H1 (cell line): ENCODE results near the gene ABCG5. TPM values are rescaled to one million over a fixed set of nuclear protein-coding genes. Genes with fewer than 3 reads are reported as not detected.

Experiments
- CTCF ChIA-PET: fragments of 300-600 bp; sonication (Branson Sonifier 250); formaldehyde crosslinking; loops from one replicate; lab custom pipeline; 2021; ENCODE audit not compliant: partially characterized antibody; lab: Charles Lee
- POLR2A ChIA-PET: fragments of 300-600 bp; sonication (Branson Sonifier 250); formaldehyde crosslinking; loops from one replicate; lab custom pipeline; 2021; ENCODE audit warnings: inconsistent platforms; ENCODE audit not compliant: partially characterized antibody; lab: Charles Lee
- DNase-seq, 2 experiments: peaks; one replicate each; pipeline versions ENCODE4 v3.0.0 to v3.0.0-alpha.2; 2010 to 2022; ENCODE audit warnings: low spot score in 2 of 2, low read depth in 1 of 2, mixed read lengths in 1 of 2
- FAIRE-seq: peaks from 2 replicates; lab custom pipeline; 2011; peaks lifted over from hg19 to GRCh38; lab: Jason Lieb, UNC
- H2AFZ ChIP-seq: 2 replicates; pipeline ENCODE4 v1.8.1; 2012; ENCODE audit warnings: low read length, inconsistent platforms
- H2AK5ac ChIP-seq: 2 replicates; pipeline ENCODE4 v1.6.1; 2013; ENCODE audit warnings: low read depth, low read length
- H2BK120ac ChIP-seq: replicated peaks from 2 replicates; pipeline ENCODE3; 2013; ENCODE audit warnings: low read depth, low read length, inconsistent platforms
- H2BK12ac ChIP-seq: 2 replicates; pipeline ENCODE4 v1.6.1; 2013; ENCODE audit warnings: low read depth, low read length
- H2BK15ac ChIP-seq: 2 replicates; pipeline ENCODE4 v1.6.1; 2013; ENCODE audit warnings: low read length
- H2BK20ac ChIP-seq: 2 replicates; pipeline ENCODE4 v1.6.1; 2013; ENCODE audit warnings: low read length
- H2BK5ac ChIP-seq: 2 replicates; pipeline ENCODE4 v1.6.1; 2013; ENCODE audit warnings: low read depth, low read length
- H3K14ac ChIP-seq: 2 replicates; pipeline ENCODE4 v1.6.1; 2013; ENCODE audit warnings: inconsistent platforms; ENCODE audit not compliant: insufficient read length
- H3K18ac ChIP-seq: 2 replicates; pipeline ENCODE4 v1.6.1; 2013; ENCODE audit warnings: low read length; ENCODE audit errors: extremely low read depth
- H3K23ac ChIP-seq: 2 replicates; pipeline ENCODE4 v1.6.1; 2013; ENCODE audit warnings: inconsistent platforms; ENCODE audit not compliant: insufficient read length
- H3K23me2 ChIP-seq: 2 replicates; pipeline ENCODE4 v1.6.1; 2013; ENCODE audit warnings: low read depth, low read length
- H3K27ac ChIP-seq: 2 replicates; pipeline ENCODE4 v1.6.1; 2011; ENCODE audit warnings: low read depth, low read length, inconsistent platforms
- H3K27me3 ChIP-seq, 4 experiments: replicated peaks in 1 of 4; 1 replicate in 1 of 4; 2 replicates in 3 of 4; pipeline versions ENCODE4 v1.6.1 to v1.8.1; 2011 to 2013; ENCODE audit warnings: low read length in 3 of 4, mild to moderate bottlenecking in 3 of 4, inconsistent platforms in 2 of 4, mixed read lengths in 2 of 4, moderate library complexity in 1 of 4; ENCODE audit not compliant: control insufficient read depth in 3 of 4, insufficient read depth in 3 of 4; ENCODE audit errors: extremely low read depth in 1 of 4
- H3K36me3 ChIP-seq, 4 experiments: 2 replicates each; pipeline versions ENCODE4 v1.6.1 to v1.8.1; 2011 to 2013; ENCODE audit warnings: mild to moderate bottlenecking in 4 of 4, low read length in 3 of 4, moderate library complexity in 2 of 4, control low read depth in 1 of 4, inconsistent platforms in 1 of 4; ENCODE audit not compliant: insufficient read depth in 4 of 4, control insufficient read depth in 2 of 4
- H3K4ac ChIP-seq: replicated peaks from 2 replicates; pipeline ENCODE3; 2013; ENCODE audit warnings: low read length, low read depth, mixed read lengths, inconsistent platforms; ENCODE audit not compliant: insufficient read length
- H3K4me1 ChIP-seq, 4 experiments: replicated peaks in 1 of 4; 1 replicate in 1 of 4; 2 replicates in 3 of 4; pipeline versions ENCODE4 v1.6.1 to v1.8.1; 2011 to 2013; ENCODE audit warnings: low read length in 3 of 4, inconsistent platforms in 2 of 4, mixed read lengths in 1 of 4; ENCODE audit not compliant: insufficient read depth in 4 of 4, control insufficient read depth in 3 of 4
- H3K4me2 ChIP-seq, 2 experiments: 2 replicates each; pipeline versions ENCODE4 v1.6.1 to v1.8.1; 2011 to 2013; ENCODE audit warnings: low read depth in 2 of 2, low read length in 2 of 2, control low read depth in 1 of 2, inconsistent platforms in 1 of 2, mild to moderate bottlenecking in 1 of 2; ENCODE audit not compliant: insufficient read depth in 1 of 2
- H3K4me3 ChIP-seq, 4 experiments: fragments of 200-600, 300-600 bp in 1 of 4; sonication (generic), shearing (Covaris generic), sonication (Bioruptor Twin) in 1 of 4; 2 replicates each; pipeline versions ENCODE4 v1.5.1 to v1.8.1; 2011 to 2016; ENCODE audit warnings: low read length in 4 of 4, low read depth in 3 of 4, control low read depth in 2 of 4, inconsistent platforms in 2 of 4, mild to moderate bottlenecking in 2 of 4, mixed read lengths in 1 of 4, moderate library complexity in 1 of 4; ENCODE audit not compliant: insufficient read depth in 2 of 4; ENCODE audit errors: extremely low read depth in 1 of 4
- H3K56ac ChIP-seq: replicated peaks from 2 replicates; pipeline ENCODE3; 2013; ENCODE audit warnings: low read depth, mild to moderate bottlenecking, mixed read lengths, low read length, inconsistent platforms; ENCODE audit not compliant: insufficient read length
- H3K79me1 ChIP-seq: 2 replicates; pipeline ENCODE4 v1.6.1; 2013; ENCODE audit warnings: low read depth, low read length, control low read depth
- H3K79me2 ChIP-seq, 2 experiments: 2 replicates each; pipeline versions ENCODE4 v1.6.1 to v1.8.1; 2012 to 2013; ENCODE audit warnings: low read length in 2 of 2, mild to moderate bottlenecking in 2 of 2, inconsistent platforms in 1 of 2; ENCODE audit not compliant: insufficient read depth in 2 of 2, control insufficient read depth in 1 of 2
- H3K9ac ChIP-seq, 4 experiments: replicated peaks in 1 of 4; 1 replicate in 1 of 4; 2 replicates in 3 of 4; pipeline versions ENCODE4 v1.6.1 to v1.8.1; 2011 to 2013; ENCODE audit warnings: low read depth in 3 of 4, low read length in 3 of 4, control low read depth in 2 of 4, mild to moderate bottlenecking in 2 of 4, moderate library complexity in 2 of 4, inconsistent platforms in 1 of 4; ENCODE audit errors: extremely low read depth in 1 of 4
- H3K9me3 ChIP-seq, 2 experiments: 2 replicates each; pipeline versions ENCODE4 v1.6.1 to v1.8.1; 2012 to 2013; ENCODE audit warnings: mild to moderate bottlenecking in 2 of 2, moderate library complexity in 2 of 2, control low read depth in 1 of 2, inconsistent platforms in 1 of 2, low read depth in 1 of 2, low read length in 1 of 2, mixed read lengths in 1 of 2; ENCODE audit not compliant: insufficient read depth in 2 of 2
- H4K20me1 ChIP-seq, 2 experiments: replicated peaks in 1 of 2; 2 replicates each; pipeline versions ENCODE3 to v1.8.1; 2011 to 2013; ENCODE audit warnings: inconsistent platforms in 2 of 2, low read length in 2 of 2, mild to moderate bottlenecking in 1 of 2; ENCODE audit not compliant: insufficient read depth in 2 of 2, control insufficient read depth in 1 of 2
- H4K5ac ChIP-seq: 2 replicates; pipeline ENCODE4 v1.6.1; 2013; ENCODE audit warnings: low read length, low read depth, mixed read lengths, inconsistent platforms; ENCODE audit not compliant: insufficient read length
- H4K8ac ChIP-seq: 2 replicates; pipeline ENCODE4 v1.8.0; 2013; ENCODE audit warnings: mild to moderate bottlenecking, moderate library complexity, low read length, inconsistent platforms; ENCODE audit not compliant: insufficient read depth; ENCODE audit errors: extremely low read depth
- H4K91ac ChIP-seq: replicated peaks from 2 replicates; pipeline ENCODE3; 2013; ENCODE audit warnings: low read length, mixed read lengths, inconsistent platforms; ENCODE audit not compliant: insufficient read length
- BACH1 ChIP-seq: IDR thresholded peaks from 2 replicates; pipeline ENCODE4 v1.6.1; 2012; ENCODE audit warnings: low read length, improper control_type of control experiment
- CREB1 ChIP-seq: IDR thresholded peaks from 2 replicates; pipeline ENCODE4 v1.6.1; 2012; ENCODE audit warnings: inconsistent platforms
- FOSL1 ChIP-seq: IDR thresholded peaks from 2 replicates; pipeline ENCODE4 v1.6.1; 2011; ENCODE audit warnings: mild to moderate bottlenecking, low read depth, low read length, moderate library complexity; ENCODE audit not compliant: insufficient read depth
- HDAC2 ChIP-seq, 2 experiments: fragments of 300-600 bp in 1 of 2; sonication (generic) in 1 of 2; IDR thresholded peaks; 2 replicates each; pipeline ENCODE4 v1.6.1; 2011 to 2012; ENCODE audit warnings: low read depth in 2 of 2, low read length in 2 of 2, mild to moderate bottlenecking in 2 of 2, moderate library complexity in 2 of 2, borderline replicate concordance in 1 of 2, inconsistent platforms in 1 of 2
- KDM1A ChIP-seq: fragments of 200-600, 300-600 bp; sonication (generic); IDR thresholded peaks from 2 replicates; pipeline ENCODE4 v1.7.1; 2016; ENCODE audit warnings: mild to moderate bottlenecking, low read length, borderline replicate concordance
- MAFK ChIP-seq: IDR thresholded peaks from 2 replicates; pipeline ENCODE4 v1.6.1; 2012; ENCODE audit warnings: low read depth, mild to moderate bottlenecking, improper control_type of control experiment, low read length
- POLR2A ChIP-seq, 2 experiments: IDR thresholded peaks; 1 replicate in 1 of 2; 2 replicates in 1 of 2; pipeline ENCODE4 v1.6.1; 2011; ENCODE audit warnings: low read depth in 2 of 2, low read length in 2 of 2, mild to moderate bottlenecking in 2 of 2; ENCODE audit errors: control extremely low read depth in 1 of 2
- RAD21 ChIP-seq, 2 experiments: IDR thresholded peaks in 1 of 2; conservative IDR thresholded peaks in 1 of 2; 2 replicates each; pipeline ENCODE4 v1.6.1; 2011; ENCODE audit warnings: low read depth in 2 of 2, low read length in 2 of 2, improper control_type of control experiment in 1 of 2, inconsistent platforms in 1 of 2, mild to moderate bottlenecking in 1 of 2, moderate library complexity in 1 of 2
- RFX5 ChIP-seq: IDR thresholded peaks from 2 replicates; pipeline ENCODE4 v1.6.1; 2011; ENCODE audit warnings: low read depth, low read length, improper control_type of control experiment, borderline replicate concordance
- SIRT6 ChIP-seq: IDR thresholded peaks from one replicate; pipeline ENCODE4 v1.7.1; 2012; ENCODE audit warnings: low read length, inconsistent platforms
- SP1 ChIP-seq: IDR thresholded peaks from 2 replicates; pipeline ENCODE4 v1.6.1; 2011; ENCODE audit warnings: low read depth, low read length
- SUZ12 ChIP-seq: fragments of 200-600 bp; sonication (generic); IDR thresholded peaks from 2 replicates; pipeline ENCODE4 v1.6.1; 2012; ENCODE audit warnings: mild to moderate bottlenecking, inconsistent platforms, low read length, moderate library complexity, mixed read lengths
- TAF1 ChIP-seq: IDR thresholded peaks from 2 replicates; pipeline ENCODE4 v1.6.1; 2011; ENCODE audit warnings: mild to moderate bottlenecking, low read depth, low read length
- YY1 ChIP-seq: IDR thresholded peaks from 2 replicates; pipeline ENCODE4 v1.6.1; 2011; ENCODE audit warnings: low read depth, mild to moderate bottlenecking, low read length
- WGBS, 2 experiments: shearing (Covaris generic) in 1 of 2; methylation state at CpG; one replicate each; pipeline versions ENCODE4 v1.1.6 to v1.1.7; 2013 to 2015; ENCODE audit warnings: low lambda C conversion rate in 2 of 2, mixed read lengths in 2 of 2, inconsistent platforms in 1 of 2, low coverage in 1 of 2, missing lambda C conversion rate in 1 of 2; ENCODE audit not compliant: insufficient replicate concordance in 2 of 2, insufficient coverage in 1 of 2, insufficient read length in 1 of 2; ENCODE audit errors: extremely low coverage in 1 of 2, missing lambda C conversion rate in 1 of 2; 5-methylcytosine and 5-hydroxymethylcytosine counted together
- polyA plus RNA-seq, 7 experiments: library from polyadenylated mRNA; depleted of rRNA in 3 of 7; stranded (reverse) in 5 of 7; unstranded in 2 of 7; fragments of >200 nt in 5 of 7; fragments of 200-250 nt in 2 of 7; gene quantifications; 1 replicate in 5 of 7; 2 replicates in 1 of 7; 4 replicates in 1 of 7; pipeline versions ENCODE4 v1.2.1 to v1.2.3, GENCODE V29; 2011 to 2013; ENCODE audit warnings: missing spikeins in 2 of 7, mixed read lengths in 2 of 7
- total RNA-seq: library from RNA; stranded (reverse); fragmentation: NEBNext Ultra II Directional; extraction: Animal tissue kit (Norgen Biotek cat#: 25700); gene quantifications from 2 replicates; pipeline ENCODE4 v1.2.1, GENCODE V29; 2021
- TF ChIP-seq, protein P1 (sequence below): IDR thresholded peaks from 2 replicates; pipeline ENCODE4 v1.6.1; 2011; ENCODE audit warnings: low read length, improper control_type of control experiment

The ABCG5 gene
- total and polyA plus RNA-seq, 2 of the 8 experiments (the other 6 are each of a cell fraction or from before 2014, with no cell fraction given): not detected

DNA sequence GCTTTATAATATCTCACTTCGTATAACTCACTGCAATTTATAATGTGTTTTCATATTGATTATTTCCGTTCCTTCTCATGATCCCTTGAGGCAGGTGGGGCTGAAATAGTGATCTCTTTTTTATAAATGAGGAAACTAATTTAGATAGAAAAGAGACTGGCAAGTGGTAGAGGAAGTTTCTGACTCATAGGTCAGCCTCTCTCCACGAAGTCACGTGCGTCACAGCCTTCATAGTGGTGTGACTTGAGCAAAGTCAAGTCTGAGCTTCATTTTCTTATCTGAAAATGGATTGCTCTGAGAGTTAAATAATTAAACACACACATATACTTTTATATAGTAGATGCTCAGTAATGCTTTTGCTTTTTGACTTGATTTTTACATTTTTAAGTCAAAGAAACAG lies 19.9 kb downstream of the ABCG5 start:
- FAIRE-seq: no peak
- no peak overlapping the region for H3K18ac ChIP-seq

More for the DNA sequence above, 19.9 kb downstream of the ABCG5 start:
- no peak overlapping the region for H3K27ac ChIP-seq
- no peak overlapping the region for H3K4me2 ChIP-seq
- H3K9me3 ChIP-seq: no peaks in the 10 kb centered on the region
- CTCF ChIA-PET: no interaction called here
- H3K4ac ChIP-seq: no peak overlapping the region
- H2BK120ac ChIP-seq: no peak overlapping the region
- TF ChIP-seq RFX5 (no peak), BACH1 (no peak), SP1 (no peak), HDAC2 (IDR thresholded peaks at IDR 0.05; ENCODE audit: borderline replicate concordance in 1 of 2, low read depth in 2 of 2, low read length in 2 of 2) (no peak), MAFK (no peak), FOSL1 (no peak), YY1 (no peak), SIRT6 (no peak), TAF1 (no peak), KDM1A (no peak), CREB1 (no peak), RAD21 (IDR thresholded peaks at IDR 0.05 in 1 of 2, conservative IDR thresholded peaks at IDR 0.05 in 1 of 2; ENCODE audit: low read depth in 2 of 2, low read length in 2 of 2) (no peak), POLR2A (IDR thresholded peaks at IDR 0.05; ENCODE audit: control extremely low read depth in 1 of 2, low read depth in 2 of 2, low read length in 2 of 2) (no peak), SUZ12 (no peak)
- TF ChIP-seq, protein P1, sequence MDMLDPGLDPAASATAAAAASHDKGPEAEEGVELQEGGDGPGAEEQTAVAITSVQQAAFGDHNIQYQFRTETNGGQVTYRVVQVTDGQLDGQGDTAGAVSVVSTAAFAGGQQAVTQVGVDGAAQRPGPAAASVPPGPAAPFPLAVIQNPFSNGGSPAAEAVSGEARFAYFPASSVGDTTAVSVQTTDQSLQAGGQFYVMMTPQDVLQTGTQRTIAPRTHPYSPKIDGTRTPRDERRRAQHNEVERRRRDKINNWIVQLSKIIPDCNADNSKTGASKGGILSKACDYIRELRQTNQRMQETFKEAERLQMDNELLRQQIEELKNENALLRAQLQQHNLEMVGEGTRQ: no peak
- TF ChIP-seq, all 59 proteins: peak for 0
- Histone ChIP-seq H3K79me1 (no peaks in the 10 kb centered on the region), H4K91ac (no peak overlapping the region), H3K9ac (no peak overlapping the region), H3K23ac (no peak overlapping the region), H2BK15ac (no peak overlapping the region), H2AK5ac (no peak overlapping the region), H3K23me2 (no peaks in the 10 kb centered on the region), H3K14ac (no peak overlapping the region), H2BK5ac (no peak overlapping the region), H4K20me1 (no peaks in the 10 kb centered on the region), H2BK20ac (no peak overlapping the region), H3K36me3 (no peaks in the 10 kb centered on the region), H2BK12ac (no peak overlapping the region), H4K8ac (no peak overlapping the region), H4K5ac (no peak overlapping the region), H3K4me1 (peaks cover 0 to 3% (median under 1%) of the 10 kb centered on the region in 4 experiments; a peak in 2 of 7 replicates), H3K27me3 (no peaks in the 10 kb centered on the region), H2AFZ (no peak overlapping the region), H3K56ac (no peak overlapping the region), H3K4me3 (no peak overlapping the region), H3K79me2 (no peaks in the 10 kb centered on the region)
- no peak for DNase-seq
- 93% methylated on average over 5 of the region's 5 CpGs; no CpG with 5 or more reads in 1 of the 2 experiments for WGBS, 2 experiments
- POLR2A ChIA-PET: no interaction called here
